ENCODE results near the gene SNED1. TPM values are rescaled to one million over a fixed set of nuclear protein-coding genes. Genes with fewer than 3 reads are reported as not detected.

Gene SNED1
- total RNA-seq, 1 donor from 2014 or later: 0.11 TPM

DNA sequence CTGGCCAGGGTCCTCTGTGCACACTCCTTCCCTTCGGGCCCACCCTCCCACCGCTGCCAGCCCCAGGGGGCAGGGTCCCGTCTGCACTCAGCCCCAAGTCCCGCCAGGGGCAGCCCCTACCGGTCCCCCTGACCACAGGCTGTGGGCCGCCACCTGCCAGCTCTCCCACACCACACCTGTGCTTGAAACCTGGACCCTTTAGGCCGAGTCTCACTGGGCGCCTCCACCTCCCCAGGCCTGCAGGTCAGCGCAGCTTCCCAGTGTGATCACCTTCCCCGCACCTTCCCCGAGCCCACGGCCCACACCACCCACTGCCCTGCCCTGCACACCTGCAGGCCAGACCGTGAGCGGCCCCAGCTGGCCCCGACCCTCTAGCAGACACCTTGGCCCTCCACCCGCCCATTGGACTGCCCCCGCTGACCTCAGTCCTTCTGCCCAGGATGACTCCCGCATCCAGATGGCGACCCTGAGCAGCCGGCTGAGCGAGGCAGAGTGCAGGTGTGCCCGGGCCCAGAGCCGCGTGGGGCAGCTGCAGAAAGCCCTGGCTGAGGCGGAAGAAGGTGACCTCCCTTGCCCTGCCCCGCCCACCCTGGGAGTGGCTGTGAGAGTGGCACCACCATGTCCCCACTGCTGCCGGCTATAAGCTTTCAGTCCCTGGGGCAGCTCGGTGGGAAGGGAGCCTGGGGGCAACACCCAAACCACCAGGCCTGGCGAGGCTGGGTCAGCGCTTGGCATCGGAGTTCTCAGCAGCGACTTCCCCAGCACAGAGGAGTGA, 31.3 kb upstream of the SNED1 start:
- Mint-ChIP-seq H3K9me3 (no peaks in the 10 kb centered on the region), H3K36me3 (no peaks in the 10 kb centered on the region), H3K27me3 (ENCODE audit: insufficient read depth, low read depth) (peaks cover 2% of the 10 kb centered on the region), H3K27ac (no peak overlapping the region), H3K4me3 (no peak overlapping the region), H3K4me1 (peaks cover 8% of the 10 kb centered on the region)
- Histone ChIP-seq H3K4me1 (peaks cover 2% of the 10 kb centered on the region), H3F3A (ENCODE audit: low read depth) (peaks cover 5% of the 10 kb centered on the region), H3K4me3 (no peak overlapping the region), H2AFZ (replicated peaks) (no peak overlapping the region), H3K9me3 (ENCODE audit: low read depth) (no peaks in the 10 kb centered on the region), H4K20me1 (ENCODE audit: low read depth) (no peaks in the 10 kb centered on the region), H3K9ac (no peak overlapping the region), H3K79me2 (ENCODE audit: low read depth) (no peaks in the 10 kb centered on the region), H3K4me2 (no peak overlapping the region), H3K27ac (no peak overlapping the region), H3K27me3 (no peaks in the 10 kb centered on the region), H3K36me3 (no peaks in the 10 kb centered on the region)
- TF ChIP-seq EZH2phosphoT487 (IDR thresholded peaks at IDR 0.05) (no peak), EZH2 (IDR thresholded peaks at IDR 0.05) (no peak)
- TF ChIP-seq, protein P1, sequence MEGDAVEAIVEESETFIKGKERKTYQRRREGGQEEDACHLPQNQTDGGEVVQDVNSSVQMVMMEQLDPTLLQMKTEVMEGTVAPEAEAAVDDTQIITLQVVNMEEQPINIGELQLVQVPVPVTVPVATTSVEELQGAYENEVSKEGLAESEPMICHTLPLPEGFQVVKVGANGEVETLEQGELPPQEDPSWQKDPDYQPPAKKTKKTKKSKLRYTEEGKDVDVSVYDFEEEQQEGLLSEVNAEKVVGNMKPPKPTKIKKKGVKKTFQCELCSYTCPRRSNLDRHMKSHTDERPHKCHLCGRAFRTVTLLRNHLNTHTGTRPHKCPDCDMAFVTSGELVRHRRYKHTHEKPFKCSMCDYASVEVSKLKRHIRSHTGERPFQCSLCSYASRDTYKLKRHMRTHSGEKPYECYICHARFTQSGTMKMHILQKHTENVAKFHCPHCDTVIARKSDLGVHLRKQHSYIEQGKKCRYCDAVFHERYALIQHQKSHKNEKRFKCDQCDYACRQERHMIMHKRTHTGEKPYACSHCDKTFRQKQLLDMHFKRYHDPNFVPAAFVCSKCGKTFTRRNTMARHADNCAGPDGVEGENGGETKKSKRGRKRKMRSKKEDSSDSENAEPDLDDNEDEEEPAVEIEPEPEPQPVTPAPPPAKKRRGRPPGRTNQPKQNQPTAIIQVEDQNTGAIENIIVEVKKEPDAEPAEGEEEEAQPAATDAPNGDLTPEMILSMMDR (IDR thresholded peaks at IDR 0.05): no peak
- DNase-seq (ENCODE audit: low spot score): no peak

DNA sequence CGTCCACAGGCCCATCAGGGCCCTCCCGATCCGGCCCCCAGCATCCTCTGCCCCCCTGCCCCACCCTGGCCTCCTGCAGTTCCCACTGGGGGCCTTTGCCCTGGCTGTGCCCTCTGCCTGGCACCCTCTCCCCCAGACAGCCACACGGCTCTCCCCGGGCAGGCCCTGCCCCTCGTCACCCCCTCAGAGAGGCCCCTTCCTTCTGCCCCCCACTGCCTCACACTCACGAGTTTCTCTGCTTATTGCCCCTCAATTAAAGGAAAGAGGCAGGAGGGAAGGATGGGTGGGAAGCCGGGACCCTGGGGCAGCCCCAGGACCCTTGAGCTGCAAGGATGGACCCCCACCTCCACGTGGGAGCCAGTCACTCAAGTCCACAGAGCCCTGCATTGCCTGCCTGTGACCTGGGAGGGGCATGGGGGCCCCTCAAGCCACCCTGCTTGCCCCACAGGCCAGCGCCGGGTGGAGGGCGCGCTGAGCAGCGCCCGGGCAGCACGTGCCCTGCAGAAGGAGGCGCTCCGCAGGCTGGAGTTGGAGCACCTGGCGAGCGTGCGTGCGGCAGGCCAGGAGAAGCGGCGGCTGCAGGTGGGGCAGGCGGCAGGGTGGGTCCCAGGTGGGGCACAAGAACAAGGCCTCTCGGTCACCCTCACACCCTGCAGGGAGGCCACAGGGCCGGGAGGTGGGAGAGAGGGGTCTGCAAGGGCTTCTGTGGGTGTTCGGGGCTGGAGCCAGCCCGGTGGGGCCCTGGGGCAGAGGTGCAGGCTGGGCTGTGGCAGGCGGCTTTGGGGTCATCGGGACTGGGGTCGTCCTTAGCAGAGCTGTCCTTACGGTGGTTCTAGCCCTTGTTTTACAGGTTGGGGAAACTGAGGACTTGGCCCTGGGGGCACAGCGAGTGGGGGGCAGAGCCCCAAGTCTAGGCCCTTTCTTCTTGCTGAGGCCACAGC, 30.5 kb upstream of the SNED1 start:
- H3K27ac ChIP-seq: no peak overlapping the region
- H3K27me3 ChIP-seq: no peaks in the 10 kb centered on the region
- no peaks in the 10 kb centered on the region for H3K9me3 ChIP-seq (ENCODE audit: low read depth)
- H3K9ac ChIP-seq: no peak overlapping the region
- no peak overlapping the region for H3K4me3 ChIP-seq
- H3K36me3 ChIP-seq: no peaks in the 10 kb centered on the region
- no peaks in the 10 kb centered on the region for H3K4me1 ChIP-seq
- H2AFZ ChIP-seq (replicated peaks): no peak overlapping the region
- H3K79me2 ChIP-seq (ENCODE audit: low read depth): no peaks in the 10 kb centered on the region
- peaks cover 4% of the 10 kb centered on the region for H3K27me3 Mint-ChIP-seq (ENCODE audit: insufficient read depth, low read depth)
- TF ChIP-seq EZH2phosphoT487 (IDR thresholded peaks at IDR 0.05) (no peak), EZH2 (IDR thresholded peaks at IDR 0.05) (no peak)
- TF ChIP-seq, protein P1 (IDR thresholded peaks at IDR 0.05): no peak
- DNase-seq (ENCODE audit: low spot score): no peak
- no peaks in the 10 kb centered on the region for H3K36me3 Mint-ChIP-seq
- no peak overlapping the region for H3K4me2 ChIP-seq
- H3F3A ChIP-seq (ENCODE audit: low read depth): no peaks in the 10 kb centered on the region
- peaks cover 6% of the 10 kb centered on the region for H3K4me1 Mint-ChIP-seq
- no peaks in the 10 kb centered on the region for H3K9me3 Mint-ChIP-seq
- H3K27ac Mint-ChIP-seq: no peak overlapping the region
- no peak overlapping the region for H3K4me3 Mint-ChIP-seq
- no peaks in the 10 kb centered on the region for H4K20me1 ChIP-seq (ENCODE audit: low read depth)

DNA sequence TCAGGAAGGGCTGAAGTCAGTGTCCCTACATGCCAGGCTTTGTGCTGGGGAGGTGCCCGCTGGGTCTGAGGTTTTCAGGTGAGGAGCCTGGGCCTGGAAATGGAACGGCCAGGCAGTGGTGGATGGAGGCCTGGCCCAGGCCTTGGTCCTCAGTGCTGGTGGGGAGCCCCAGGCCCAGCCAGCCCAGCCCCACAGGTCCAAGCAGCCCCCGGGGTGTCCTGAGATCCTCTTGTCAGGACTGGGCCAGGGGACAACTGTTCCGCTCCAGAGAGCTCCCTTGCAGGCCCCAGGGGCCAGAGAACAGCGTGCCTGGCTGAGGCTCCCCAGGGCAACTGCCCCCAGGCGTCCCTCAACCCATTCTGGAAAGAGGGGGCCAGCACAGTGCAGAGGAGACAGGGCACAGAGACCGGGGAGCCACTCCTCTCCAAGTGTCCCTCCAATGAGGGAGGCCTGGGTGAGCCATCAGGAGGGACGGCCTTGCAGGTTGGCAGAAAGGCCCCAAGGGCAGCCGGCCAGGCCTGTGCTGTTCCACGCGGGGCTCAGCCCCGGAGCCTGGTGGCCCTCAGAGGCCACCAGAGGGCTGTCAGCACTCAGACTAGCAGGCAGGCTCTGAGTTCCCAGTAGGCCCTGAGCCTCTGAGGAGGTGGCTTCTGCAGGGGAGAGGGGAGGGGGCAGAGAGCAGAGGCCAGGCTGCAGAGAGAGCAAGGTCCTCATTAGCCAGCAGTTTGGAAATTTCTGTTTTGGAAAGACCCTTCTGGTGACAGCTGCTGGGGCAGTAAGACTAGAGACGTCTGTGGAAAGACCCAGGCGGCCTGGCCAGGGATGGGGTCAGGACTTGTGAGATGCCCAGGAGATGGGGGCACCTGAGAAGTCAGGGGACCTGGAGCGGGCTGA, 29.4 kb upstream of the SNED1 start:
- no peak overlapping the region for H3K27ac Mint-ChIP-seq
- H2AFZ ChIP-seq (replicated peaks): no peak overlapping the region

More for the DNA sequence above, 29.4 kb upstream of the SNED1 start:
- TF ChIP-seq EZH2 (IDR thresholded peaks at IDR 0.05): no peak
- no peak for TF ChIP-seq EZH2phosphoT487 (IDR thresholded peaks at IDR 0.05)
- TF ChIP-seq, protein P1 (IDR thresholded peaks at IDR 0.05): no peak
- Histone ChIP-seq H3K36me3 (no peaks in the 10 kb centered on the region), H3K4me1 (no peaks in the 10 kb centered on the region), H3K9ac (no peak overlapping the region), H3K4me2 (no peak overlapping the region), H4K20me1 (ENCODE audit: low read depth) (no peaks in the 10 kb centered on the region), H3K9me3 (ENCODE audit: low read depth) (no peaks in the 10 kb centered on the region), H3K27me3 (no peaks in the 10 kb centered on the region), H3K79me2 (ENCODE audit: low read depth) (no peaks in the 10 kb centered on the region), H3F3A (ENCODE audit: low read depth) (no peaks in the 10 kb centered on the region), H3K27ac (no peak overlapping the region), H3K4me3 (no peak overlapping the region)
- H3K4me1 Mint-ChIP-seq: peaks cover 14% of the 10 kb centered on the region
- no peaks in the 10 kb centered on the region for H3K9me3 Mint-ChIP-seq
- no peaks in the 10 kb centered on the region for H3K36me3 Mint-ChIP-seq
- DNase-seq (ENCODE audit: low spot score): peak; percentile 31
- H3K27me3 Mint-ChIP-seq (ENCODE audit: insufficient read depth, low read depth): peaks cover 7% of the 10 kb centered on the region
- no peak overlapping the region for H3K4me3 Mint-ChIP-seq
